BJ (cell line): ENCODE measurements around the gene ARHGAP21. TPM values are rescaled to one million over a fixed set of nuclear protein-coding genes. Genes with fewer than 3 reads are reported as not detected.

Experiments
- CTCF ChIA-PET: fragments of 350-600 bp; formaldehyde crosslinking; extraction: SDS; loops from one replicate; lab custom pipeline; 2021; ENCODE audit warnings: antibody characterized with exemption, inconsistent platforms; lab: Yijun Ruan, JAX
- POLR2A ChIA-PET: fragments of 300-600 bp; sonication (Branson Sonifier 250); formaldehyde crosslinking; extraction: SDS; loops from one replicate; lab custom pipeline; 2021; ENCODE audit warnings: antibody characterized with exemption; lab: Charles Lee
- DNase-seq: peaks from one replicate; pipeline ENCODE4 v3.0.0-alpha.2; 2011; ENCODE audit warnings: low read depth
- H3K27me3 ChIP-seq: 2 replicates; pipeline ENCODE4 v1.6.0; 2011; ENCODE audit warnings: low read length; ENCODE audit not compliant: control insufficient read depth, insufficient read depth
- H3K36me3 ChIP-seq: 2 replicates; pipeline ENCODE4 v1.5.1; 2011; ENCODE audit warnings: low read length; ENCODE audit not compliant: control insufficient read depth, insufficient read depth
- H3K4me3 ChIP-seq: 2 replicates; pipeline ENCODE4 v1.5.1; 2011; ENCODE audit warnings: low read depth, mild to moderate bottlenecking, control low read depth, low read length
- CTCF ChIP-seq: IDR thresholded peaks from 2 replicates; pipeline ENCODE4 v1.5.1; 2011; ENCODE audit warnings: low read depth, mild to moderate bottlenecking, control low read depth, inconsistent platforms, low read length, moderate library complexity; ENCODE audit not compliant: insufficient read depth
- polyA plus RNA-seq: library from polyadenylated mRNA; depleted of rRNA; stranded (reverse); fragments of >200 nt; gene quantifications from 2 replicates; pipeline ENCODE4 v1.2.3, GENCODE V29; 2011

Gene ARHGAP21
- polyA plus RNA-seq, 1 experiment: 75.8 TPM

- no peak for DNase-seq
- ChIA-PET CTCF (interaction anchor here (1.0 to 1.2 kb wide), 3 partner anchors 10 to 91 kb away, joined by 3 read pairs; no protein-coding TSS in a partner anchor), POLR2A (no interaction called here)
- Histone ChIP-seq H3K4me3 (no peak overlapping the region), H3K27me3 (no peaks in the 10 kb centered on the region), H3K36me3 (no peaks in the 10 kb centered on the region)
- TF ChIP-seq CTCF: no peak
These were observed 15.6 kb downstream of the ARHGAP21 start for GRCh38 chr10:24708081-24708480.

- TF ChIP-seq CTCF: no peak
- Histone ChIP-seq H3K4me3 (no peak overlapping the region), H3K36me3 (no peaks in the 10 kb centered on the region), H3K27me3 (no peaks in the 10 kb centered on the region)
- DNase-seq: no peak
- POLR2A ChIA-PET: no interaction called here
- CTCF ChIA-PET: interaction anchor here (1.0 to 1.2 kb wide), 3 partner anchors 10 to 90 kb away, joined by 3 read pairs; no protein-coding TSS in a partner anchor
These were observed 16.2 kb downstream of the ARHGAP21 start for GRCh38 chr10:24707445-24707844.

GRCh38 chr10:24706479-24707118 lies 17.1 kb downstream of the ARHGAP21 start:
- Histone ChIP-seq H3K36me3 (no peaks in the 10 kb centered on the region), H3K4me3 (no peak overlapping the region), H3K27me3 (no peaks in the 10 kb centered on the region)
- no peak for TF ChIP-seq CTCF
- POLR2A ChIA-PET: no interaction called here
- CTCF ChIA-PET: interaction anchor here (0.7 to 2.0 kb wide), 5 partner anchors 15 to 375 kb away, joined by 3 to 8 read pairs (median 3); no protein-coding TSS in a partner anchor
- peak; percentile 64 for DNase-seq

- H3K27me3 ChIP-seq: no peaks in the 10 kb centered on the region
- TF ChIP-seq CTCF: no peak
- ChIA-PET POLR2A (no interaction called here), CTCF (no interaction called here)
- no peak overlapping the region for H3K4me3 ChIP-seq
- no peaks in the 10 kb centered on the region for H3K36me3 ChIP-seq
- DNase-seq: peak; percentile 87
These were observed 20.0 kb downstream of the ARHGAP21 start for GRCh38 chr10:24703700-24704099.

GRCh38 chr10:24701447-24701846 lies 22.2 kb downstream of the ARHGAP21 start:
- no peaks in the 10 kb centered on the region for H3K27me3 ChIP-seq
- H3K36me3 ChIP-seq: no peaks in the 10 kb centered on the region
- DNase-seq: no peak
- POLR2A ChIA-PET: no interaction called here
- no peak for TF ChIP-seq CTCF
- CTCF ChIA-PET: no interaction called here
- H3K4me3 ChIP-seq: no peak overlapping the region
